ENCODE data around the gene ZNF41. TPM values are rescaled to one million over a fixed set of nuclear protein-coding genes. Genes with fewer than 3 reads are reported as not detected.

Gene ZNF41
- total RNA-seq, 1 donor from 2014 or later = 7.8 TPM

GRCh38 chrX:47422444-47422843 lies 60.6 kb downstream of the ZNF41 start:
- no peaks in the 10 kb centered on the region for H3K4me1 Mint-ChIP-seq

GRCh38 chrX:47420962-47421361 lies 62.1 kb downstream of the ZNF41 start:
- Mint-ChIP-seq H3K9me3 (peaks cover 23% of the 10 kb centered on the region), H3K36me3 (ENCODE audit: low read depth) (peaks cover 27% of the 10 kb centered on the region), H3K4me3 (no peak overlapping the region), H3K27me3 (ENCODE audit: low read depth) (no peaks in the 10 kb centered on the region), H3K4me1 (no peaks in the 10 kb centered on the region), H3K27ac (ENCODE audit: unreplicated experiment) (peak overlapping the region; percentile 14)
- no peak for TF ChIP-seq CTCF (conservative IDR thresholded peaks at IDR 0.05)
- DNase-seq (ENCODE audit: low read depth, low spot score) = no peak

More at GRCh38 chrX:47422444-47422843, 60.6 kb downstream of the ZNF41 start:
- Mint-ChIP-seq H3K4me3 (no peak overlapping the region), H3K36me3 (ENCODE audit: low read depth) (peaks cover 23% of the 10 kb centered on the region), H3K27ac (ENCODE audit: unreplicated experiment) (no peak overlapping the region), H3K27me3 (ENCODE audit: low read depth) (no peaks in the 10 kb centered on the region), H3K9me3 (peaks cover 22% of the 10 kb centered on the region)
- no peak for TF ChIP-seq CTCF (conservative IDR thresholded peaks at IDR 0.05)
- DNase-seq (ENCODE audit: low read depth, low spot score) = no peak

- no peak for DNase-seq (ENCODE audit: low read depth, low spot score)
- Mint-ChIP-seq H3K27ac (ENCODE audit: unreplicated experiment) (no peak overlapping the region), H3K27me3 (ENCODE audit: low read depth) (no peaks in the 10 kb centered on the region), H3K9me3 (peaks cover 23% of the 10 kb centered on the region), H3K36me3 (ENCODE audit: low read depth) (peaks cover 27% of the 10 kb centered on the region), H3K4me3 (no peak overlapping the region), H3K4me1 (no peaks in the 10 kb centered on the region)
- no peak for TF ChIP-seq CTCF (conservative IDR thresholded peaks at IDR 0.05)
Measured at GRCh38 chrX:47420265-47420664, 62.8 kb downstream of the ZNF41 start.

- Mint-ChIP-seq H3K9me3 (peaks cover 26% of the 10 kb centered on the region), H3K4me1 (no peaks in the 10 kb centered on the region), H3K27ac (ENCODE audit: unreplicated experiment) (no peak overlapping the region), H3K4me3 (no peak overlapping the region), H3K36me3 (ENCODE audit: low read depth) (peaks cover 40% of the 10 kb centered on the region), H3K27me3 (ENCODE audit: low read depth) (no peaks in the 10 kb centered on the region)
- DNase-seq (ENCODE audit: low read depth, low spot score) = no peak
- TF ChIP-seq CTCF (conservative IDR thresholded peaks at IDR 0.05) = no peak
Measured at GRCh38 chrX:47413179-47413594, 69.8 kb downstream of the ZNF41 start.

Other genes with a start within 250 kb of the ZNF41 start
- gene ZNF157, start 112.6 kb downstream of the ZNF41 start, total RNA-seq = 1.4 and 1.9 TPM in 2 replicates
- gene ARAF, start 78.0 kb upstream of the ZNF41 start, total RNA-seq = 55.7 and 56.3 TPM in 2 replicates
- gene TIMP1, start 99.2 kb upstream of the ZNF41 start, total RNA-seq = 63.8 and 69.4 TPM in 2 replicates
- gene SYN1, start 136.6 kb upstream of the ZNF41 start, total RNA-seq = 4.5 and 4.9 TPM in 2 replicates
- gene CFP, start 146.7 kb upstream of the ZNF41 start, total RNA-seq = 1.6 and 1.7 TPM in 2 replicates
- 24.6 and 27.4 TPM in 2 replicates for gene ELK1, start 167.3 kb upstream of the ZNF41 start, total RNA-seq
- gene UXT, start 176.0 kb upstream of the ZNF41 start, total RNA-seq = 93.7 and 95.7 TPM in 2 replicates

All from neural crest cell (in vitro differentiated cells).